Measurements from ENCODE around the gene PPIL4.
A peak's percentile ranks its signal among the peaks of the same experiment; 100 is the strongest.

PPIL4 gene

DNA sequence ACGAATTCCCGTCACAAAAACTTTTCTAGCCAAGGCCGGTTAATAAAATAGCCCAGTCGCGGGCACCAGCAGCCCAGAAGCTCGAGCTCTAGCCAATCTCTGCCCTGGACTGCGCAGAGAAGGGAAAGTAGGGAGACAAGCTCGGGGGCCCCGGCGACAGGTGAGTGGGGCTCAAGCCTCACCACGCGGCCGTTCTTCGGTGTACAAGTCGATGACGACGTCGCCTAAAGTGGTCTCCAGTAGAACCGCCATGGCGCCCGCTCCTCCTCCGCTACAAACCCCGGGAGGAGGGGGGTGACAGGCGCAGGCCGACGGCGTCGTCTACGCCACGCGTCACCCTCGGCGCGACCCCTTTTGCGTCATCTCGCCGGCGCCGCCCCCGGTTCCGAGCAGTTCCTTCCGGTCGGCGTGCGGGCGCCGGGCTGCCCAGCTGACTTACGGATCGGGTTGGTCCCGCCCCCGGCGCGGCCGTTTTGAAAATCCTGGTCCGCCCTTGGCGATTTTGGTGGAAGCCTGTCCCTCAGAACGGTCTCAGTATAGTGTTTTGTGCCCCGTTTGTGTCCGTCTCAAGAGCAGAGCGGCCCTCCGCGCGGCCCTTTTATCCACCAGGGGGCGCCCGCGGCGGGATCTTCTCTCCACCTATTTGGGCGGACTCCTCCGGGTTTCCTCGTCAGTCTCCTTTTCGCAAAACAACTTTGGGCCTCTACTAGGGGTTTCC, at the start of gene PPIL4:
PPIL4 (minus strand) TSS at position 290 of the 718 bp plus-strand sequence; CDS start at position 252, 38 bp downstream.
- DNase-seq (ENCODE audit: low spot score) = peak; percentile 95
- in situ Hi-C loops (cut with MboI; ENCODE audit: low sequenced_read_pairs, unreplicated experiment) = no loop called here

DNA sequence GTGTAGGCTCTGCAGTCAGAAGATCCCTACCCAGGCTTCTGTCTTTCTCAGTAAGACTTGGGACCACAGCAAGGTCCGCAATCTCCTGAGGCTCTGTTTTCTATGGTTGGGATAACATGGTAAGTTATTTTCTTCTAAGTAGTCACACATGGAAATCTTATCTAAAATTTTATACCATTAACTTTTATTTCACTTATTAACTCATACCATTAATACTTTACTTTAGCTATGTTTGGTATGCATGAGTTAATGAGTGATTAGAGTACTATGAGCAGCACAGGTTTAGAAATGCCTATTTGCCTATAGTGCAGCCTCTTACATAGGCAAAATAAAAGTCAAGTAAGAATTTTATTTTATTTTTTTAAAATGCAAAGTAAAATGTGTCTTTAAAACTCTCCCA, 47.6 kb upstream of the PPIL4 start:
- no peak for DNase-seq (ENCODE audit: low spot score)

More for the DNA sequence above, at the start of gene PPIL4:
- peak; percentile 66 for TF ChIP-seq CTCF (IDR thresholded peaks at IDR 0.05; ENCODE audit: borderline replicate concordance, control extremely low read depth, extremely low read depth, insufficient read depth, missing control alignments)

GRCh38 chr6:149592983-149593382, 47.1 kb upstream of the PPIL4 start:
- no peak for DNase-seq (ENCODE audit: low spot score)
- no peak for TF ChIP-seq CTCF (IDR thresholded peaks at IDR 0.05; ENCODE audit: borderline replicate concordance, control extremely low read depth, extremely low read depth, insufficient read depth, missing control alignments)
- in situ Hi-C loops (cut with MboI; ENCODE audit: low sequenced_read_pairs, unreplicated experiment) = no loop called here

More for the DNA sequence above, 47.6 kb upstream of the PPIL4 start:
- in situ Hi-C loops (cut with MboI; ENCODE audit: low sequenced_read_pairs, unreplicated experiment) = no loop called here
- no peak for TF ChIP-seq CTCF (IDR thresholded peaks at IDR 0.05; ENCODE audit: borderline replicate concordance, control extremely low read depth, extremely low read depth, insufficient read depth, missing control alignments)

DNA sequence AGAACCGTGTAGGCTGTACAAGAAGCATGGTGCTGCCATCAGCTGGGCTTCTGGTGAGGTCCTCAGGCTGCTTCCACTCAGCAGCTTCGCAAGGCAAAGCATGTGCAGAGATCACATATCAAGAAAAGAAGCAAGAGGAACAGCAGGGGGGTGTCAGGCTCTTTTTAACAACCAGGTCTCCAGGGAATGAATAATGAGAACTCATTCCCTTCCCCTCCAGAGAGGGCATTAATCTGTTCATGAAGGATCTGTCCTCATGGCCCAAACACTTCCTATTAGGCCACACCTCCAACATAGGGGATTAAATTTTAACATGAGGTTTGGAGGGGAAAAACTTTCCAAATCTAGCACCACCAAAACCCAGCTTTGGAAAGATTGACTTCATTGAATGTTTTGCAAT, 40.3 kb upstream of the PPIL4 start:
- TF ChIP-seq CTCF (IDR thresholded peaks at IDR 0.05; ENCODE audit: borderline replicate concordance, control extremely low read depth, extremely low read depth, insufficient read depth, missing control alignments) = no peak
- in situ Hi-C loops (cut with MboI; ENCODE audit: low sequenced_read_pairs, unreplicated experiment) = no loop called here
- DNase-seq (ENCODE audit: low spot score) = no peak

DNA sequence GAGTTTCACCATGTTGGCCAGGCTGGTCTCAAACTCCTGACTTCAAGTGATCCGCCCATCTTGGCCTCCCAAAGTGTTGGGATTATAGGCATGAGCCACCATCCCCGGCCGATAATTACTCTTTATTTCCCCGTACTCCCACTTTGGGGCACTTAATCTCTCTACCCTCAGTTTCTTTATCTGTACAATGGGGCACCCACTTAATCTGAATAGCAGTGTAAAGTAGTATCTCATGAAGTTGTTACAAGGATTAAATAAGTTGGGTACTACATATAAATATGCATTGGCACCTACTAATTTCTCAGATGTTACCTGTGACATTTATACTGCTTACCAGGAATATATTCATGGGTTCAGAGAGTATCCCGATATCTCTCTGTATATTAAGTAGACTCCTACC, 35.5 kb upstream of the PPIL4 start:
- no peak for DNase-seq (ENCODE audit: low spot score)
- TF ChIP-seq CTCF (IDR thresholded peaks at IDR 0.05; ENCODE audit: borderline replicate concordance, control extremely low read depth, extremely low read depth, insufficient read depth, missing control alignments) = no peak
- in situ Hi-C loops (cut with MboI; ENCODE audit: low sequenced_read_pairs, unreplicated experiment) = no loop called here

GRCh38 chr6:149580880-149581279, 35.0 kb upstream of the PPIL4 start:
- TF ChIP-seq CTCF (IDR thresholded peaks at IDR 0.05; ENCODE audit: borderline replicate concordance, control extremely low read depth, extremely low read depth, insufficient read depth, missing control alignments) = no peak
- no peak for DNase-seq (ENCODE audit: low spot score)
- in situ Hi-C loops (cut with MboI; ENCODE audit: low sequenced_read_pairs, unreplicated experiment) = no loop called here

All from GM13976 (cell line).